HG03097 (cell line): ENCODE measurements around the gene OSBPL3.

ENCODE experiments used
- ATAC-seq: cut with Tn5 transposase; IDR thresholded peaks from one replicate; pipeline ENCODE4 v1.9.1; 2021; ENCODE audit not compliant: unreplicated experiment, low FRiP score

Gene OSBPL3

DNA sequence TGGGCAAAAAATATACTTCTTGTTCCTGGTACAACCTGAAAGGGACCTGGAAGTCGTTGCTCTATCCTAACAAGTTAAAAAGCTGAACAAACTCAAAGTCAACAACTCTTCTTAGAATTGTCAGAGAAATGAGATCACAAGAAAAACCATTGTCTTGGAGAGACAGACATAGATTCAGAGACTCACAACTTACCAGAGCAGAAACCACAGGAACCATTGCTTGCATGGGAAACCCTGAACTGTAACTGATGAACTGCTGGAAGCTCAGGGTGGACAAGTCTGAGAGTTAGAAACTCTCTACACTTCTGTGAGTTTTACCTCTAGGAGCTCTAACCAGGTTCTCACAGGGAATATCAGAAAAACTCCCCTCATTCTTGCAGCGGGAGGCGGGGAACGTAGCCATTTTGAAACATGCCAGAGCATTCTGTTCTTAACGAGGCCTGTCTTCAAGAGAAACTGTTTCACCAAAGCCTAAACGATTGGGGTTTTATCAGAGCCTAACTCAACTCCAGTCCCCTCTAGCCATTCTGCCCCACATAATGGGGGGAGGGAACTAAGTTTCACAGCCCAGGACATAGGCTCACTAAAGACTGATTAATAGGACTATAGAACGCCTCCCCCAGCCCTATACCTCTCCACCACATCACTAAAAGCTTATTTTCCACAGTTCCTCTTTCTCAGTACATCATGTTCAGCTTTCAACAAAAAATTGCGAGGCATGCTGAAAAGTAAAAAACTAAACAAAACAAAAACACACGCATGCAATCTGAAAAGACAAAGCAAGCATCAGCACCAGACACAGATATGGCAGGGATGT lies 210.8 kb downstream of the OSBPL3 start:
- ATAC-seq: no peak

DNA sequence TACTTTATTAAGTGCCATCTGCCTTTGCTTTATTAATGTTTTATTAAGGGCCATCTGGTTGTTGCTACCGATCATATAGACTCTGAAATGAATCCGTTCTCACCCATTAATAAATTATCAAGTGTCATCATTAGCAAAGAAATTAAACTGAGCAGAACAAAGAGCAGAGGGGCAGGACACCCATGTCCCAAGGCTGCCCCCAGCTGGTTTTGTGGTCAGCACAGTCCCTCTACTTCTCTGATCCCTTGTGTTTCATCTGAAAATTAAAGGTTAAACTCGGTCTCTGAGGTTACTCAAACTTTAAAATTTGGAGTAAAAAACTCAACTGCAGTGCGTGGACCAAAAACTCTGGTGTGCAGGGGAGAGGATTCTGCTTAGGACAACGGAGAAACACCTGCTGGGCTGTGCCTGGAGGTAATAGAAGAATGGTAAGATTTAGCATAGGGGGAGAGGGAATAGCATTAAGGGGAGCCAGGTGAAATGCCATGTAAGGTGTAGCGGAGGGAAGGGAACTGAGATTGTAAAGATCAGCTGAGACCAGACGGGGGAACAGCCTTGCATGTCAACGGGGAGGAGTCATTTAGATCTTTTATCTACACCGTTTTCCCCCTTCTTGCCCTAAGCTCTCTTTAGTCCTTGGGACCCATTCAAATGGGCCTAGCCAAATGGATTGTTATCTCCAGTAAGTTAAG lies 212.0 kb downstream of the OSBPL3 start:
- ATAC-seq: no peak

DNA sequence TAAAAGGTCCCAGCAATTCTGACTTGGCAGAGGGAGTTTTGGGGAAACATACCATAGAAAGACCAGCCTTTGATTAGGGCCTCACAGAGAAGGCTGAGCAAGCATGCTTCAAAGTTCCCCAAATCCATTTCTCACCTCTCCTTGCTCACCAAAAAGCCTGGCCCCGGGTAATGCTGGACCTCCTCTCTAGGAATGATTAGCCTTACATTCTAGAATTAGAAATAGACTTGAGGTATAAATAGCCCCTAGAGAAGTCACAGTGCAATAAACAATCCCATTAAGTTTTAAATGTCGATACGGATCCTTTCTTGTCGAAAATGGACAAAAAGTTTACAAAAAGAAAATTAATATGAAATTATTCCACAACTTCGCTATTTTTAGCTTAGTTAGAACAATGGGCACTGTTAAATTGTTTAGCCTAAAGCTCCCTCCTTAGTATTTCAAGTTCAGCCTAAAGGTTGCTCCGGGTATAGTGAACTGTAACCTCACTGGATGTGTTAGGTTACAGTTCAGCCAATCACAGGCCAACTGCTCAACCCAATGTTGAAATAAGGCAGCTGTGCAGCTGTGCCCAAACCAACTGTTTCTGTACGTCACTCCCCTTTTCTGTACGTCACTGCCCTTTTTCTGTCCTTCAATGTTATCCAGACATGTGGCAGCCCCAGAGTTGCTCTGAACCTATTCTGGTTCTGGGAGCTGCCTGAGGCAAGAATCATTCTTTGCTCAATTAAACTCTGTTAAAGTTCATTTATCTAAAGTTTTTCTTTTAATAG lies 214.8 kb downstream of the OSBPL3 start:
- ATAC-seq: no peak

DNA sequence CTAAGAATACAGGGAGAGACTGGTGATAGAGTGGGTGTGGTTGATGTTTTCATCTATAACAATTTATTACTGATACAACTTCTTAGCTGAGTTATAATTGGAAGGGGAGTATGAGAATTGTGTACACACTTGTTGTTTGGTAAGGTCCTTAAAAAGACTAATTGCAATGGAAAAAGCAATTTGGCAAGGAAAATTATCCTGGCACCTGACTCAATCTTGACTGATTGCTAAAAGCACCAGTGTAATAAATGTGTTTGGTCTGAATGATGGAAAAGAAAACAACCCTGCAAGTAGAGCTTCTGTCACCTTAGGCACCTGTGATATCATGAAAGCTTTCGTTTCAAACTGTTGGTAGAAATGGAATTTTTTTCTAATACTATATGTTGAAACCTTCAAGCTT lies 216.0 kb downstream of the OSBPL3 start:
- no peak for ATAC-seq

DNA sequence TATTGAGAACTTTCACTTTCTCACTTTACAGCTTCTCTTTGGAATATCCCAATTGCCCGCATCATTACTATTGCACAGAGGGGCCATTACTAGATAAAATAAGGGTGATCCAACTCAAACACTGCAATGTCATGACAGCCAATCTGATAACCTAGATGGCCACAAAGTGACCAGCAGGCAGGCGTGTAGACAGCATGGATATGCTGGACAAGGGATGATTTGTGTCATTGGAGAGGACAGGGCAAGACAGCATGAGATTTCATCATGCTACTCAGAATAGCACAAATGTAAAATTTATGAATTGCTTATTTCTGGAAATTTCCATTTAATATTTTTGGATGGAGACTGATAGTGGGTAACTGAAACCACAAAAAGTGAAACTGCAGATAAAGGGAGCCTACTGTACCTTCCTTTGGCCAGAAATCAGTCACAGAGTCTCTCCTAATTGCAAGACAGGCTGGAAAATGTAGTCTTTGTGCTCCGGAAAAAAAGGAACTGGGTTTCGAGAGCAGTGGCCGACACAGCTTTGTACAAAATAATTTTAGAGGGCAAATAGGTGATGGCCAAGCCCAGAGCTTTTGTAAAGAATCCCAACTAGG lies 216.6 kb downstream of the OSBPL3 start:
- ATAC-seq: no peak

DNA sequence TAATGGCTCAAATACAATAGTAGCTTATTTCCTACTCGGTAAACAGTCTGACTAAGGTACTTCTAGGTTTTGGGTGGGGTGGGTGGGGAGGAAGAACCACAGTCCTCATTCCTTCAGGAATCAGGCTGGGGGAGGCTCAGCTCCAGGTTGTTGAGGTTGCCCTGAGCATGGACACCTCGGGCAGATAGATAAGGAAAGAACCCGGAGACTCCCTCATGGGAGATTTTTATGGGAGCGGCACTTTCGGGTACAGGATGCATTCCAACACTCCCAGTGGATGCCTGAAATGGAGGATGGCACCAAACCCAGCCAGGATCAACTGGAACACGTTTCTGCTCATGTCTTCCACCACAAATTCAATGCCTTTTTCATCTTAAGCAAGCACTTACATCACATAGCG lies 217.2 kb downstream of the OSBPL3 start:
- no peak for ATAC-seq

DNA sequence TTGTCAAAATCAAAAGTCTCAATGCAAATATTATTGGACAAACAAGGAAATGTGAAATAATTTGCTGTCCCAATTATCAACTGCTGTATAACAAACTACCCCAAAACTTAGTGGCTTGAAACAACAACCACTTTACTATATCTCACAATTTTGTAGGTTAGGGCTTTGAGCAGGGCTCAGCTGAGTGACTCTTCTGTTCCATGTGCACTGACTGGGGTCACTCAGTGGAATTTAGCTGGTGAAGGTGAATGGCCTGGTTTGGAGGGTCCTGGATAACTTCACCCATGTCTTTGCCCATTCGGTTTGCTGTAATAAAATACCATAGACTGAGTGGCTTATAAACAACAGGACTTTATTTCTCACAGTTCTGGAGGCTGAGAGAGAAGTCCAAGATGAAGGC lies 219.0 kb downstream of the OSBPL3 start:
- no peak for ATAC-seq

DNA sequence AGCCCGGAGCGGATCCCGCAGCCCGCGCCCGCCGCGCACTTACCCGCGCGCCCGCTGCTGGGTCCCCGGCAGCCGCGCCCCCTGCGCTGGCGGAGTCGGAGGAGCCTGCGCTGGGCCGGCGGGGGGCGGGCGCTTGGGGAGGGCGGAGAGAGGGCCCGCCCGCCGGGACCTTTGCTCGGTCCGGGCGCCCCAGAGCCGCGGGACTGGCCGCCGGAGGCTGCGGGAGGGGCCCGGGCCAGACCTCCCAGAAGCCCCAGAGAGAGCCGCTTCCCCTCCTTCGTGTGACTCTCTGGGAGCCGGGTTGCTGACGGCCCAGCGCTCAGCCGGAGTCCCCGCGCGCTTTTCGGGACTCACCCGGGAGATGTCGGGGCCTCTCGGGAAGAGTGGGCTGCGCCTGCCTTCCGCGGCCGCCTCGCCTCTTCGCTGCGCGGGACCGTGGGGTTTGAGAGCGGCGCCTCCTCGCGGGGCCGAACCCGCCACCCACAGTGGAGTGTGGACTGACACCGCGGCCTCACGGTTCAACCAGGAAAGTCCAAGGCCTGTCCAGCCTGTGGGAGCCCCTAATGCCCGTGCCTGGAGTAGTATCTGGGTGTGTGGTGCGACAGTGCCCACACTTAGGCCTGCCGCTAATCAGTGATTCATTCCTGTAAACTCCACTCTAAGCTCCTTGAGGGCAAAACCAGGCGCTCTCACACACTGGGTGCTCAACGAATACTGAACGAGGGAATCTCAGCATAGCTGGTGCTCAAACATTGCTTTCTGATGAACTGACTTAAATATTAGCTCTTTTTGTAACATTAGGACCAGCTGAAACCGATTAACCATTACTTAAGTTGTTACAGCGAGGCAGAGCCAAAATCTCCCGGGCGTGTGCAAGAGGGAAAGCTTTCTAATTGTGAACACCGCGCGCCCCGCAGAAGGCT lies 222.4 kb downstream of the OSBPL3 start, which contains the start of gene GSDME:
GSDME (minus strand) TSS at position 112 of the 923 bp plus-strand sequence. CDS start 7,690 bp downstream, outside the sequence.
- peak; percentile 39 for ATAC-seq

DNA sequence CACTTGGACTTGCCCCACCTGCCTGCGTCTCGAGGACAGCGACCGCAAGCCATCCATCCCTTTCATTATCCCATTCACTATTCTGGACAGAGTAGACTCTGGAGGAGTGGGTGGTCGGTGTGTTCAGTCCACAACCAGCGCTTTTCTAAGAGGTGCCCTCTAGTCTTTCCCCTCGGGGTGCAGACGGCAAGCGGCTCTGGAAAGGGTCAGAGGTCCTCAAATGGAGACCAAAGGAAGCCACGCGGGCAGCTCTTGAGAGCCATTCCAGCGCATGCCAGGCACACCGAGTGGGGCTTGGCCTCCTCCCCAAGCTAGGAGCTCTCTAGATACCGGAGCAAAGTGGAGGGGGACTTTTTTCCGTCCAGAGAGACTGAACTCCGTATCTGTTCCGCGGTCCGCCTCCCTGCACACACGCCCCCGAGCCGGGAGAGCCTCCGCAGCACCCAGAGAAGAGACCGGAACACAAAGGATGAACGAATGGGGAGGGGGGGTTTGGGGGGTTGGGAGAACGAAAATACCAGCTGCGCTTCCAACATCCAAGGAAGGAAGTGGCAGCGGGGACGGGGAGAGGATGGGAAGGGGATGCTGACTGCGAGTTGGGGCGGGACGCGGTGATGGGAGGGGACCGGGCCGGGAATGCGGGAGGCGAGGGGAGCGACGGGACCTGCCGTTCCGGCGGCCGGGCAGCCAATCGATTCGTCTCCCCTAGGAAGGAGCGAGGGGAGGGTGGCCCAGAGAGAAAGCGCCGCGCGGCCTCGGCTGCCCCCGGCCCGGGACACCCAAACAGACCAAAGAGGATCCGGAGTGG lies 223.2 kb downstream of the OSBPL3 start:
- peak; percentile 7 for ATAC-seq

DNA sequence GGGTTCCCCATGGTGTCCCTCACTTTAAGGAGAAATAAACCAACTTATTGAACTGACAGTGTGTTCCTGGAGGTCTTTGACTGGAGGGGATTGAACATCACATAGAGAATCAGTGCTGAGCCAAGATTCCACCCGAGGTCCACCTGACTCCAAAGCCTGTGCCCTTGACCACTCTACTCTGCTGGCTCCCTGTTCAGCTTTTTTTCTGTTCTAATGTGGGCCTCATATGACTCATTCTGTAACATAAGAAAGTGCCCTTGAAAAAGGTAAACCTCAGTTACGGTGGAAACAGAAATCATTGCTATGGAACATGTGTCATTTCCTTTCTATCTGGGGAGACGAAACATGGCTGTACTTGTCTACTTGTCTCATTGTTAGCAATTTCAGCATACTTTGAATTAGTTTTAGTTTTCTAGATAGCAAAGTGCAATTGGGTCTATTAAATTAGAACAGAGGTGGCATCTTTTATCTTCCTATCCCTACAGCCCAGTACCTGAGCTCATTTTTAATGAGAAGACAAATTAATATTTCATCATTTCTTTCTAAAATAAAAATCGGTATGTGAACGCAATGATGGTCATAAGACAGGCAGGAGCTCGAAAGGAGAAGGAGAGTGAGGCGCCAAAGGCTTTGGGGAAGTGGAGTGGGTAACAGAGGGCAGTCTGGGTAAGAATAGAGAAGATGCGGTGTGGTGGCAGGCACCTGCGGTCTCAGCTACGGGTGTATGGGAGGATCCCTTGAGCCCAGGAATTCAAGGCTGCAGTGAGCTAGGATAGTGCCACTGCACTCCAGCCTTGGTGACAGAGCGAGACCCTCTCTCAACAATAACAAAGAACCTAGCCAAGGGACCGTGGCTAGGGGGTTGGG lies 224.2 kb downstream of the OSBPL3 start:
- peak; percentile 67 for ATAC-seq

DNA sequence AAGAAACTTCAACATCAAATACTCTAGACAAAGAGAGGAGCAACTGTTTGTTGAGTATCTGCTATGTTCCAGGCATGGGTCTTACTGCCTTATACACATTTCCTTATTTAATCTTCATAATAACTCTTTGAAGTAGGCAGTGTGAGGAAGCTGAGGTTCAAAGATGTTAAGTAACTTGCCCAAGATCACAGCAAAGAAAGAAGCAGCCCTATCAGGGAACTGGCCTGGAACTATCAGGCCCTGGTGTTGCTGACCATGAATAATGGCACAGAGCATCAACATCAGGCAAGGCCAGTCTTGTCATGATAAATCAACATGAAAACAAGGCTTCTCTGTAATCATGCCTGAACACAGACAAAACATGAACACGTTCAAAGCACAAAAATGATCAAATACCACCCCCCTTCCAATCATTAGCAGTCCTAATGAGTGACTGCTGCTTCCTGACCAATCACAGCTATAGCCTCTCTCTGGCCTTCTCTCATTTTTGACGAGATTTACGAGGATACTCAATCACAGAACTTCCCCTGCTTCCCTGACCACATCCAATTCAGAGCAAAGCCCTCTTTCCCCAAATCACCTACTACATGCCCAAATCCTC lies 225.0 kb downstream of the OSBPL3 start:
- no peak for ATAC-seq

DNA sequence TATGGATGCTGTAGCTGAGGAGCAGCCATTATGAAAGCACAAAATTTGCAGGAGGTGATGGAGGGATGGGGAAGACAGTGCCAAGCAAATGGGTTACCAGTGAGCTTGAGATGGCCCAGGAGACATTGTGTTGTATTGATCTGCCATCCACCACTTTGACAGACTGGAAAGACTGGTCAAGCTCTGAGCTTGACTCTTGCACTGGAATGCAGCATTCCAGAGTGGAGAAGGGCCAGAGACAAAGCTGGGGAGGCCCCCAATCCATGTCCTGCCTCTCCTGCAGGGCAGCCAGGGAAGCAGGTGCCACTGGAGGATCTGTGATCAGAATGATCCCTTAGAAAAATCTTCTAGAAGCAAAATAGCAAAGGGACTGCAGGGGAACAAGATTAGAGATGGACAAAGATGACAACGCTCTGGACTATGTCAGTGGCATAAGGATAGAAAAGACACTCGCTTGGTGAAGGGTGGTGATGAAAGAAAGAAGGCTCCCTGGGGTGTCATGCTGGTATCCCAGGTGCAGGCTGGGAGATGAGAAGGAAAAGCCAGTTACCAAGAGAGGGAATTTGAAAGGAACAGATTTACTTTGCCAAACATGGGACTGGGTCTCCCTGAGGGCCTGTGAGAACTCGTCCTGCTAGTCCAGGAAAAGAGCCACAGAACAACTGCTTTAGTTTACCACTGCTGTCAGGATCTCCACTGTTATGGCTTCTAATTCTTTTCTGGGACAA lies 227.7 kb downstream of the OSBPL3 start:
- ATAC-seq: no peak

DNA sequence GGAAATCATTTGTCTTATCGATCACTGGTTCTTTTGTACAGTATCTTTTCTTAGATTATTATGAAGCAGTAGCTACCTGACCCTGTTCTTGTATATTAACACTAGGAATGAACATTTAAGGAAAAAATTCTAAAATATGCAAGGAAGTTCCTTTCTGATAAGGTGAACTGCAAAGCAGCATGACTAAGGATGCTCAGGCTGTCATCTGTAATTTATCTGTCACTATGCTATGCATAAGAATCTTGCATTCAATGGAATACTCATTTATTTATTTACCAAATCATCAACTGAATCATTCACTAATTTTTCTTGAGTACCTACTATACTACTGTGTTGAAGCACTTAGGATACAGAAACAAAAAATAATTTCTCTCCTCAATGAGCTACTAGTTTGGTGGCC lies 228.5 kb downstream of the OSBPL3 start:
- no peak for ATAC-seq

DNA sequence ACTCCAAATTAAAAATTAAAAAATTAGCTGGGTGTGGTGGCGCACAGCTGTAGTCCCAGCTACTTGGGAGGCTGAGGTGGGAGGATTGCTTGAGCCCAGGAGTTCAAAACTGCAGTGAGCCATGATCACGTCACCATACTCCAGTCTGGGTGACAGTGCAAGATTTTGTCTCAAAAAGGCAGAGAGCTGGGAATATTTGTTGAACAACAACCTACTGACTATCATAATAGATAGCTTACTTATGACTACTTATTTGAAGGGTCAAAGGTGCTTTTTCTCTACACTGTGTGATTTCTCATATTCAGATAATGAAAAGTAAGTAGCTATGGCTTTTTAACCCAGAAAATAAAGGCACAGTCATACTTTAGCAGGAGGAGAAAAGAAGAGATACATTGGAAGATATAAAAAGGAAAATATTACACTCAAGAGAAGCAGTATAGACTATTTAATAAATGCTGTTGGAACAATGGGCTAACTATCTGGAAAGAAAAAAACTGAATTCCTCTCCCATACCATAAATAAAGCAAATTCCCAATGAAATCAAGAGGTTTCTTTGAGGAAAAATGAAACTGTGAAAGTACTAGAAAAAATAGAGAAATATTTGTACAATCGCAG lies 229.4 kb downstream of the OSBPL3 start:
- ATAC-seq: no peak

DNA sequence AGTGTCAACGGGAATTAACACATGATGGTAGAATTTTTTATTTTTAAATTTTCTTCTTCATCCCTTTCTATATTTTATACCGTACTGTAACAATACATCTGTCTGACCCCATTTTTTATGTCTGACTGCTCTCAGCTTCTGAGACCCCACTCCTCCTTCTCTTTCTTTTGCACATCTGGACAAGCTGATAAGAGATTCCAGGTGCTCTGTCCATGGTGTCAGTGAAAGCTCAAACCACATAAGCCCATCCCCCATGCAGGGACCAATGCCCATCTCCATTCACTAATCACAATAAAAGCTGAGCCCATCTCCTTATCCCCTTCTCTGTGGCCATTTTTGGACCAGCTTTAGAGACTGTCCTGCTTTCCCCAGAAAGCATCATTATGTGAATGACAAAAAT lies 231.5 kb downstream of the OSBPL3 start:
- ATAC-seq: no peak
